Naive B cell (primary cell): ENCODE results near the gene SMAD5. TPM values are rescaled to one million over a fixed set of nuclear protein-coding genes. Genes with fewer than 3 reads are reported as not detected.

Source experiments
- ATAC-seq, 2 donors: fragments of 150-1000 bp; cut with Tn5 transposase; 2 replicates each; pipeline ENCODE4 v1.10.0; 2021; ENCODE audit warnings: low read depth in 2 of 2, mild to moderate bottlenecking in 2 of 2, moderate library complexity in 2 of 2
- DNase-seq: peaks from one replicate; pipeline ENCODE4 v3.0.0; 2022
- H3K27ac Mint-ChIP-seq, 6 donors: one replicate each; pipeline ENCODE4 v1.8.0; 2020 to 2022; ENCODE audit warnings: mild to moderate bottlenecking in 6 of 6, mixed read lengths in 6 of 6, moderate library complexity in 5 of 6, inconsistent platforms in 2 of 6
- H3K27me3 Mint-ChIP-seq, 3 donors: one replicate each; pipeline ENCODE4 v1.8.0; 2021 to 2022; ENCODE audit warnings: mixed read lengths in 3 of 3, mild to moderate bottlenecking in 1 of 3
- H3K36me3 Mint-ChIP-seq, 2 donors: one replicate each; pipeline ENCODE4 v1.8.0; 2020 to 2022; ENCODE audit warnings: mixed read lengths in 2 of 2, inconsistent platforms in 1 of 2, mild to moderate bottlenecking in 1 of 2
- H3K4me1 Mint-ChIP-seq, 3 donors: one replicate each; pipeline ENCODE4 v1.8.0; 2020 to 2022; ENCODE audit warnings: mixed read lengths in 3 of 3, inconsistent platforms in 1 of 3, mild to moderate bottlenecking in 1 of 3, moderate library complexity in 1 of 3
- H3K4me3 Mint-ChIP-seq, 8 donors: one replicate each; pipeline ENCODE4 v1.8.0; 2020 to 2022; ENCODE audit warnings: mild to moderate bottlenecking in 8 of 8, mixed read lengths in 8 of 8, moderate library complexity in 8 of 8, inconsistent platforms in 2 of 8
- H3K9me3 Mint-ChIP-seq, 7 donors: one replicate each; pipeline ENCODE4 v1.8.0; 2020 to 2022; ENCODE audit warnings: mixed read lengths in 7 of 7, mild to moderate bottlenecking in 5 of 7, inconsistent platforms in 2 of 7, moderate library complexity in 1 of 7
- polyA plus RNA-seq, 6 donors: library from polyadenylated mRNA; unstranded; fragments of 300-500 nt; fragmentation: Illumina TruSeq; gene quantifications; one replicate each; pipeline ENCODE4 v1.2.3, GENCODE V29; 2021; ENCODE audit warnings: low read depth in 6 of 6

SMAD5 gene
- polyA plus RNA-seq, 6 donors from 2014 or later: 18.8 to 29.3 (median 23.9) TPM

- peaks cover 9 to 35% (median 22%) of the 10 kb centered on the region in 3 donors for H3K27me3 Mint-ChIP-seq
- H3K4me3 Mint-ChIP-seq: no peak overlapping the region
- no peak overlapping the region for H3K27ac Mint-ChIP-seq
- DNase-seq (no peak), ATAC-seq (no peak)
- no peaks in the 10 kb centered on the region for H3K9me3 Mint-ChIP-seq
- H3K36me3 Mint-ChIP-seq: no peaks in the 10 kb centered on the region
- no peaks in the 10 kb centered on the region for H3K4me1 Mint-ChIP-seq
Measured at GRCh38 chr5:136104306-136104965, 28.2 kb upstream of the SMAD5 start.

- DNase-seq (no peak), ATAC-seq (no peak)
- H3K36me3 Mint-ChIP-seq: no peaks in the 10 kb centered on the region
- H3K27ac Mint-ChIP-seq: no peak overlapping the region
- H3K4me1 Mint-ChIP-seq: no peaks in the 10 kb centered on the region
- no peak overlapping the region for H3K4me3 Mint-ChIP-seq
- H3K27me3 Mint-ChIP-seq: peaks cover 9 to 35% (median 17%) of the 10 kb centered on the region in 3 donors
- H3K9me3 Mint-ChIP-seq: no peaks in the 10 kb centered on the region
Measured at GRCh38 chr5:136106351-136107031, 26.2 kb upstream of the SMAD5 start.

GRCh38 chr5:136108180-136108611 is 24.4 kb upstream of the SMAD5 start:
- no peaks in the 10 kb centered on the region for H3K9me3 Mint-ChIP-seq
- no peak overlapping the region for H3K27ac Mint-ChIP-seq
- ATAC-seq (no peak), DNase-seq (no peak)
- no peaks in the 10 kb centered on the region for H3K4me1 Mint-ChIP-seq
- H3K4me3 Mint-ChIP-seq: peak overlapping the region in 1 of 8 donors; percentile 37
- peaks cover 13 to 42% (median 25%) of the 10 kb centered on the region in 3 donors for H3K27me3 Mint-ChIP-seq
- H3K36me3 Mint-ChIP-seq: no peaks in the 10 kb centered on the region

GRCh38 chr5:136108766-136109165 is 23.9 kb upstream of the SMAD5 start:
- H3K4me1 Mint-ChIP-seq: no peaks in the 10 kb centered on the region
- no peak overlapping the region for H3K4me3 Mint-ChIP-seq
- H3K27me3 Mint-ChIP-seq: peaks cover 13 to 41% (median 25%) of the 10 kb centered on the region in 3 donors
- no peaks in the 10 kb centered on the region for H3K36me3 Mint-ChIP-seq
- no peaks in the 10 kb centered on the region for H3K9me3 Mint-ChIP-seq
- no peak overlapping the region for H3K27ac Mint-ChIP-seq
- ATAC-seq: no peak
- DNase-seq: no peak

GRCh38 chr5:136109453-136110135 is 23.1 kb upstream of the SMAD5 start:
- Mint-ChIP-seq H3K4me3 (no peak overlapping the region), H3K4me1 (no peaks in the 10 kb centered on the region), H3K36me3 (no peaks in the 10 kb centered on the region), H3K9me3 (no peaks in the 10 kb centered on the region), H3K27ac (peak overlapping the region in 1 of 6 donors; percentile 7), H3K27me3 (peaks cover 8 to 36% (median 23%) of the 10 kb centered on the region in 3 donors)
- DNase-seq: no peak
- no peak for ATAC-seq

DNA sequence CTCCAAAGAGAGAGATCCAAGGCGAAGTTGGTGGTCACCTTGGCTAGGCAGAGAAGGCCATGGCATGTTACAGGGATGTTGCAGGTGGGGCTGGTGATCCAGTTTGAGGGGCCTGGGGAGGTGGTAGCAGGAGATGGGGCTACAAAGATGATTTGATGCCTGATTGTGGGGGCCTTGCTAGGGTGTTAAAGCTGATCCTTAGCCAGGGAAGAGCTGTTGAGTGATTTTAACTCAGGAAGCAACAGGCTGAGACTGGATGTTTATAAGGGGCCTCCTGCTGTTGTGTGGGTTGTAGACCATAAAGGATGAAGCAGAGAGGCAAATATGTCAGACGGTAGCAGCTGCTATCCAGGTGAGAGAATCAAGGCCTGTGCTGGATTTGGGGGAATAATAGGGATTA is 19.0 kb upstream of the SMAD5 start:
- Mint-ChIP-seq H3K4me3 (no peak overlapping the region), H3K4me1 (no peaks in the 10 kb centered on the region)
- no peak for DNase-seq

DNA sequence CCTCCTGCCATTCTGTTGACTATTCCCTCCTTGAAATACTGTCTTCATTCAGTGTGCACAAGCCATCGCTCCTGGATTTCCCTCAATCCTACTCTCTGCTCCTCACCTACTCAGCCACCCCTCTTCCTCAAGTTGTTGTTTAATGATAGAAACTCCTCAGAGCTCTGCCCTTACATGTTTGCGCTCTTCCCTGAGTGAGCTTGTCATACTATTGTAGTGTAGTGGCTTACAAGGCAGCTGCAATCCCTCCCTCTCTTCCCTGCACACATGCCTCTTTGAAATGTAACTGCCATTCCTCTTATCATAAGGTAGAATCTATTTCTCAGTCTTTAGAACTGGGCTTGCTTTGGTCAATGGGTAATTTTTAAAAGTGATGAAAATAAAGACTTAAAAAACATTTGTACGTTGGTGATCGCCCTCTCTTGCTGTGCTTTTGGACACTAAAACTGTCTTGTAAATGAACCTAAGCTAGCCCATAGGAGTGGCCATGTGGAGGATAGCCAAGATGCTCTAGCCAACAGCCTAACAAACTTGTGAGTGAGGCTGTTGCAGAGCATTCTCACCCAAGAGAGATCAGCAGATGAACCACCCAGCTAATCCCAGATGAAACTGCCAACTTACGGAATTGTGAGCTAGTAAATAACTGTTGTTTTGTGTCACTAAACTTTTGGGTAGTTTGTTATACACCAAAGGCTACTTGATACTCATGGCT is 18.1 kb upstream of the SMAD5 start:
- Mint-ChIP-seq H3K36me3 (no peaks in the 10 kb centered on the region), H3K4me3 (no peak overlapping the region)

More for the DNA sequence above, 19.0 kb upstream of the SMAD5 start:
- no peak for ATAC-seq
- peaks cover 4 to 32% (median 23%) of the 10 kb centered on the region in 3 donors for H3K27me3 Mint-ChIP-seq
- peaks cover 0 to 2% (median 0%) of the 10 kb centered on the region in 7 donors for H3K9me3 Mint-ChIP-seq
- H3K27ac Mint-ChIP-seq: no peak overlapping the region
- no peaks in the 10 kb centered on the region for H3K36me3 Mint-ChIP-seq

DNA sequence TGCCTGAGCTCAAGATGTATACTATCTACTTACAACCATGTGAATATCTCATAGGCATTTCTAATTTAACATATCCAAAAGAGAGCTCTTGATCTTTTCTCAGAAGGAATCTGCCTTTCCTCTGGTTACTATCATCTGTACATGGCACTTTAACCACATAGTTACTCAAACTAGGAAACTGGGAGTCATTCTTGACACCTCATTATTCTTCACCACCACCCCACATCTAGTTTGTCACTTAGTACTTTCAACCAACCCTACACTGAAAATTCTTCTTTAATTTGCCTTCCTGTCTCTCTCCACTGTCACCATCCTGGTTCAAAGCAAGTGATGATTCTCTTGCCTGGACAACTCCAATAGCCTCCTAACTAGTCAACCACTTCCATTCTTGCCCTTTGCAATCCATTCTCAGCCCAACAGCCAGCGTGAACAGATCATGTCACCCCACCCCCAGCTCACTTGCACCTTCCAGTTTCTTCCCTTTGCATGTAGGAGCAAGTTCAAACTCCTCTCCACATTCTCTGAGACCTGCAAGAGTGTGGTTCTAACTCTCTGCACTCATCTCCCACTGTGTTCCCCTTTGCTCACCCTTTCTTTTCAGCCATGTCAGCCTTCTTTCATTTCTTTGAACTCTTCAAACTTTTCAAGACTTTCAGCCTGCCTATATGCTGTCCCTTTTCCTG is 17.3 kb upstream of the SMAD5 start:
- Mint-ChIP-seq H3K27ac (no peak overlapping the region), H3K4me3 (no peak overlapping the region), H3K27me3 (peaks cover 4 to 36% (median 26%) of the 10 kb centered on the region in 3 donors), H3K9me3 (peaks cover 0 to 2% (median 0%) of the 10 kb centered on the region in 7 donors), H3K4me1 (no peaks in the 10 kb centered on the region), H3K36me3 (no peaks in the 10 kb centered on the region)
- DNase-seq (no peak), ATAC-seq (no peak)

More for the DNA sequence above, 18.1 kb upstream of the SMAD5 start:
- H3K4me1 Mint-ChIP-seq: no peaks in the 10 kb centered on the region
- H3K27me3 Mint-ChIP-seq: peaks cover 4 to 32% (median 23%) of the 10 kb centered on the region in 3 donors
- H3K9me3 Mint-ChIP-seq: peaks cover 0 to 2% (median 0%) of the 10 kb centered on the region in 7 donors
- no peak overlapping the region for H3K27ac Mint-ChIP-seq
- DNase-seq (no peak), ATAC-seq (no peak)

- Mint-ChIP-seq H3K36me3 (no peaks in the 10 kb centered on the region), H3K27me3 (peaks cover 12 to 50% (median 33%) of the 10 kb centered on the region in 3 donors), H3K27ac (no peak overlapping the region), H3K4me3 (no peak overlapping the region), H3K9me3 (peaks cover 0 to 4% (median 0%) of the 10 kb centered on the region in 7 donors), H3K4me1 (no peaks in the 10 kb centered on the region)
- ATAC-seq: no peak
- no peak for DNase-seq
Measured at GRCh38 chr5:136120529-136120928, 12.1 kb upstream of the SMAD5 start.

DNA sequence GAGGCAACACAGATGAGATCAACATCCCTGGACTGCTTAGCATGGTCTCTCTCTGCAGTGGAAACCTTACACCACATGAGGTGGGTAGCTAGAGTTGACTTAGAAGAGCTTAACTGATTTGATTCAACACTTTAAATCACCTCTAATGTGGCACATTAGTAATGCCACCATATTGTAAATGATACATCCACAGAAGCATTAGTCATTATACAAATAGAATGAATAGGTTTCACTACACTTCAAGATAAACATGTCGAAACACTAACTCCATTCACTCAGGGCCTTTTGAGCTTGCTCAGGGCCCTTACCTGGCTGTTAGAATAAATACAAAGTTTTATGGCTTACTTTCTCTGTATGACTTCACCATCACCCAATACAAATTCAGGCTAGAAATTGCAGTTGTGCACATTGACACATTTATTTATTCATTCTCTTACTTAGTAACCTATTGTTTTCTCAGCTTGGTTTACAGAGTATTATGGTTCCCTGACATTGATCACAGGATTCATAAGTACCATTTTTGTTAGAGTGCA is 9.3 kb upstream of the SMAD5 start:
- peaks cover 0 to 8% (median 0%) of the 10 kb centered on the region in 7 donors for H3K9me3 Mint-ChIP-seq
- H3K4me1 Mint-ChIP-seq: no peaks in the 10 kb centered on the region
- H3K4me3 Mint-ChIP-seq: no peak overlapping the region
- ATAC-seq (no peak), DNase-seq (no peak)
- H3K36me3 Mint-ChIP-seq: no peaks in the 10 kb centered on the region
- H3K27ac Mint-ChIP-seq: no peak overlapping the region
- peaks cover 28 to 63% (median 46%) of the 10 kb centered on the region in 3 donors for H3K27me3 Mint-ChIP-seq

DNA sequence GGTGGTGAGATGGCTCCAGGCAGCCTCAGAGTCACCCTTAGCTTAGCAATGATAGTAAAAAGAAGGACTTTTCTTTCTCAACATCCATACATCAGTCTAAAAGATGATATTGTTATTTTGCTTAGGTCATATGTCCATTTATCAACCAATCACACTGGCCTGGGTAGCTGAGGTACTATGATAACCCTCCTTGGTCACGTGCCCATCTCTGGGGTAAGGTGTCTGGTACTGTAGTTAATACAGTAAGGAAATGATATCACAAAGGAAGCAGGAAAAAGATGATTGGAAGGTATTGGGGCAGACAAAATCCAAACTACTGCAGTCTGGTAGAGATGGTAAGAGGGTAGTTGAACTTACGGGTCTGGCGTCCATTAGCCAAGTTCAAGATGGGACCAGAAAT is 5.1 kb upstream of the SMAD5 start:
- ATAC-seq: no peak
- Mint-ChIP-seq H3K36me3 (no peaks in the 10 kb centered on the region), H3K4me3 (peak overlapping the region in 1 of 8 donors; percentile 50), H3K27ac (no peak overlapping the region), H3K27me3 (peaks cover 27 to 49% (median 43%) of the 10 kb centered on the region in 3 donors), H3K4me1 (peaks cover 5 to 13% (median 9%) of the 10 kb centered on the region in 3 donors), H3K9me3 (peaks cover 0 to 8% (median 0%) of the 10 kb centered on the region in 7 donors)
- no peak for DNase-seq

DNA sequence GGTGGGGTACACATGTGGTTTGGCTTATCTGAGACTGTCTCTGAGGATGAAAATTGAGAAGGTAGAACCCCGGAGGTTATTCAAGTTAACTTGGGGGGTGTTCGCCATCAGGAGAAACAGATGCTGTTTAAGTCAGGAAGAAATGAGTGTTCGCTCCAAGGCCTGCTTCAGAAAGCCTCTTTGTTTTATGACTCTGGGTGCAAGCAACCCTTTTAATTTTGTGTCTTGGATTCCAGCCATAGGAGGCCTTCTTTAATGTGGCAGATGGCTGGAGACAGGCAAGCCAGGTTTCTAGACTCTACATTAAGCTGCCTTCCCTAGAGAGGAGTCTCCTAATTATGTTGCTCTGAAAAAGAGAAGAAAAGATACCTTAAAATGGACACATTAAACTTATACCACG is 4.2 kb upstream of the SMAD5 start:
- peaks cover 6 to 15% (median 11%) of the 10 kb centered on the region in 3 donors for H3K4me1 Mint-ChIP-seq
- no peaks in the 10 kb centered on the region for H3K36me3 Mint-ChIP-seq
- peaks cover 0 to 8% (median 0%) of the 10 kb centered on the region in 7 donors for H3K9me3 Mint-ChIP-seq
- H3K27ac Mint-ChIP-seq: no peak overlapping the region
- ATAC-seq: no peak
- DNase-seq: no peak
- peak overlapping the region in 1 of 8 donors; percentile 44 for H3K4me3 Mint-ChIP-seq
- peaks cover 27 to 48% (median 43%) of the 10 kb centered on the region in 3 donors for H3K27me3 Mint-ChIP-seq
